HG03565 (cell line): Measurements from ENCODE around the gene DPF3.

Experiments used
- ATAC-seq: cut with Tn5 transposase; IDR thresholded peaks from one replicate; pipeline ENCODE4 v1.9.1; 2021; ENCODE audit warnings: mild to moderate bottlenecking, moderate library complexity; ENCODE audit not compliant: unreplicated experiment

The DPF3 gene

GRCh38 chr14:72904840-72905561 lies 11.1 kb upstream of the DPF3 start:
- no peak for ATAC-seq

GRCh38 chr14:72904218-72904617 lies 10.3 kb upstream of the DPF3 start:
- no peak for ATAC-seq

- no peak for ATAC-seq
Measured at GRCh38 chr14:72903716-72904115, 9.8 kb upstream of the DPF3 start.

GRCh38 chr14:72902801-72903530 lies 9.1 kb upstream of the DPF3 start:
- no peak for ATAC-seq

GRCh38 chr14:72901361-72901760 lies 7.5 kb upstream of the DPF3 start:
- ATAC-seq: no peak

- ATAC-seq: no peak
Measured at GRCh38 chr14:72898448-72898847, 4.5 kb upstream of the DPF3 start.

- ATAC-seq: no peak
Measured at GRCh38 chr14:72894623-72895378, 900 bp upstream of the DPF3 start.

GRCh38 chr14:72894323-72894622 lies 372 bp upstream of the DPF3 start:
- ATAC-seq: no peak

GRCh38 chr14:72892879-72893635 lies 844 bp downstream of the DPF3 start:
- no peak for ATAC-seq

GRCh38 chr14:72892103-72892878 lies 1.6 kb downstream of the DPF3 start:
- ATAC-seq: no peak

GRCh38 chr14:72891666-72892102 lies 2.2 kb downstream of the DPF3 start:
- ATAC-seq: no peak

- ATAC-seq: no peak
Measured at GRCh38 chr14:72889366-72889765, 4.5 kb downstream of the DPF3 start.

- no peak for ATAC-seq
Measured at GRCh38 chr14:72888636-72889201, 5.2 kb downstream of the DPF3 start.

- no peak for ATAC-seq
Measured at GRCh38 chr14:72888192-72888591, 5.7 kb downstream of the DPF3 start.

GRCh38 chr14:72887514-72887913 lies 6.4 kb downstream of the DPF3 start:
- no peak for ATAC-seq

- no peak for ATAC-seq
Measured at GRCh38 chr14:72884386-72884785, 9.5 kb downstream of the DPF3 start.

GRCh38 chr14:72883961-72884360 lies 9.9 kb downstream of the DPF3 start:
- ATAC-seq: no peak

GRCh38 chr14:72883109-72883508 lies 10.8 kb downstream of the DPF3 start:
- ATAC-seq: no peak

GRCh38 chr14:72882463-72882862 lies 11.4 kb downstream of the DPF3 start:
- no peak for ATAC-seq

- ATAC-seq: no peak
Measured at GRCh38 chr14:72882047-72882446, 11.9 kb downstream of the DPF3 start.
